ENCODE results near the gene TTYH3.

DNA sequence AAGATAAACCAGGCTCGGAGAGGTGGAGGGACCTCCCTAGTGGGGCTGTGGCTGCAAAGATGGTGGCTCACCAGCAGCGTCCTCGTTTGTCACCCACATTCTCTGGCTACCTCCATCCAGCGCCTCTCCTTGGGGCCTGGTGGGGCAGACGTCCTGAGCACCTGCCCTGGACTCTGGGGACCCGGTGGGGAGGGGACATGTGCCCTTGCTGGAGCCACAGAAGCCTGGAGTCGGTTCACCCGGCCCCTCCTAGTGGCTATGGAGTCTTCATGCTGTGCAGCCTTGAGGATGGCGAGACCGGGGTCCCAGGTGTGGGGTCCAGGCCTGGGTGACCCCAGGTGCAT lies 14.5 kb downstream of the TTYH3 start:
- no peak for TF ChIP-seq TARDBP (IDR thresholded peaks at IDR 0.05)
- TF ChIP-seq, protein P1, sequence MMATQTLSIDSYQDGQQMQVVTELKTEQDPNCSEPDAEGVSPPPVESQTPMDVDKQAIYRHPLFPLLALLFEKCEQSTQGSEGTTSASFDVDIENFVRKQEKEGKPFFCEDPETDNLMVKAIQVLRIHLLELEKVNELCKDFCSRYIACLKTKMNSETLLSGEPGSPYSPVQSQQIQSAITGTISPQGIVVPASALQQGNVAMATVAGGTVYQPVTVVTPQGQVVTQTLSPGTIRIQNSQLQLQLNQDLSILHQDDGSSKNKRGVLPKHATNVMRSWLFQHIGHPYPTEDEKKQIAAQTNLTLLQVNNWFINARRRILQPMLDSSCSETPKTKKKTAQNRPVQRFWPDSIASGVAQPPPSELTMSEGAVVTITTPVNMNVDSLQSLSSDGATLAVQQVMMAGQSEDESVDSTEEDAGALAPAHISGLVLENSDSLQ (IDR thresholded peaks at IDR 0.05): no peak
- TF ChIP-seq ZNF384 (IDR thresholded peaks at IDR 0.05): no peak
- no peak for TF ChIP-seq FOXM1 (IDR thresholded peaks at IDR 0.05; ENCODE audit: borderline replicate concordance)
- no peak for TF ChIP-seq FOXA1 (IDR thresholded peaks at IDR 0.05)
- TF ChIP-seq SP1 (IDR thresholded peaks at IDR 0.05): no peak
- TF ChIP-seq HDGF (IDR thresholded peaks at IDR 0.05; ENCODE audit: borderline replicate concordance): no peak
- no peak for TF ChIP-seq SUZ12 (IDR thresholded peaks at IDR 0.05)
- TF ChIP-seq ELF4 (IDR thresholded peaks at IDR 0.05): no peak
- TF ChIP-seq BHLHE40 (IDR thresholded peaks at IDR 0.05; ENCODE audit: borderline replicate concordance): no peak
- no peak for TF ChIP-seq NFRKB (IDR thresholded peaks at IDR 0.05)

Measured in HEK293T (cell line).